ENCODE data around the gene MOV10. TPM values are rescaled to one million over a fixed set of nuclear protein-coding genes. Genes with fewer than 3 reads are reported as not detected.

The MOV10 gene
- total and polyA plus RNA-seq, 2 of the 13 experiments (the other 11 are each of a cell fraction or from before 2014, with no cell fraction given): 56.4 to 58.2 TPM

DNA sequence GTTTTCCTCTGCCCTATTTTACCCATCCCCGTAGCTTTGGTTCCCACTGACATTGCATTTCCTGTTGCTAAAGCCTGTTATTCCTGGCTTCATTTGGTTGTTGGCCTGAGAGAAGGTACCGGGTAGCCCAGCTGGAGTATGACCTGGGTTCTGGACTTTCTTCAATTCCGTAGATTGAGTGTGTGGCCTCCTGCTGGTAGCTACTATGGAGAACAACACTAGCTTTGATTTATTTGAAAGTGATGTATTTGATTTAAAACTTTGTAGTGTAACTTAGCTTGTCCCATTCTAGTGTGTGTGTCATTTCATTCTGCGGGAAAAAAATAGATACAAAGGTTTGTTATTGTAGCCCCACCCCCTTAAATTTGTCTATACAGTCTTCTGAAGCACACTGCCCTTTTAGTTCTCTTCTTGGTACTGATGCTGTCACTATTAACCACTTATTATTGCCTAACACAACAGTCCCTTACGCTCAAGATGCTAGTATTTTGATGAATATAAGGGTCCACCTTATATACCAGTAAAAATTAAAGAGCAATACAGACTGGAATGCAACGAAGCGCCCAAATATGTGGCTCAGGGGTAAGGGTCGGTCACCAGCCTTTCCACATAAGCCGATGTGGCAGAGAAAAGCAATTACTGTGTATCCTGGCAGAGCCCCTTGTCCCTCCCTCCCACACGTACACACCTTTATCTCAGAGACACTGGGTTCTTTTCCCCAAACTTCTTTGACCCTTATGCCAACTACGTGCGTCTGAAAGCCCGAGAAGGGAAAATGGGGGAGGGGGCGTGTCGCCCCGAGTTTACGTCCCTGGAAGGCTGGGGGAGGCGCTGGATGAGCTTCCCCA lies 643 bp upstream of the MOV10 start (continued):
- TF ChIP-seq, protein P1, sequence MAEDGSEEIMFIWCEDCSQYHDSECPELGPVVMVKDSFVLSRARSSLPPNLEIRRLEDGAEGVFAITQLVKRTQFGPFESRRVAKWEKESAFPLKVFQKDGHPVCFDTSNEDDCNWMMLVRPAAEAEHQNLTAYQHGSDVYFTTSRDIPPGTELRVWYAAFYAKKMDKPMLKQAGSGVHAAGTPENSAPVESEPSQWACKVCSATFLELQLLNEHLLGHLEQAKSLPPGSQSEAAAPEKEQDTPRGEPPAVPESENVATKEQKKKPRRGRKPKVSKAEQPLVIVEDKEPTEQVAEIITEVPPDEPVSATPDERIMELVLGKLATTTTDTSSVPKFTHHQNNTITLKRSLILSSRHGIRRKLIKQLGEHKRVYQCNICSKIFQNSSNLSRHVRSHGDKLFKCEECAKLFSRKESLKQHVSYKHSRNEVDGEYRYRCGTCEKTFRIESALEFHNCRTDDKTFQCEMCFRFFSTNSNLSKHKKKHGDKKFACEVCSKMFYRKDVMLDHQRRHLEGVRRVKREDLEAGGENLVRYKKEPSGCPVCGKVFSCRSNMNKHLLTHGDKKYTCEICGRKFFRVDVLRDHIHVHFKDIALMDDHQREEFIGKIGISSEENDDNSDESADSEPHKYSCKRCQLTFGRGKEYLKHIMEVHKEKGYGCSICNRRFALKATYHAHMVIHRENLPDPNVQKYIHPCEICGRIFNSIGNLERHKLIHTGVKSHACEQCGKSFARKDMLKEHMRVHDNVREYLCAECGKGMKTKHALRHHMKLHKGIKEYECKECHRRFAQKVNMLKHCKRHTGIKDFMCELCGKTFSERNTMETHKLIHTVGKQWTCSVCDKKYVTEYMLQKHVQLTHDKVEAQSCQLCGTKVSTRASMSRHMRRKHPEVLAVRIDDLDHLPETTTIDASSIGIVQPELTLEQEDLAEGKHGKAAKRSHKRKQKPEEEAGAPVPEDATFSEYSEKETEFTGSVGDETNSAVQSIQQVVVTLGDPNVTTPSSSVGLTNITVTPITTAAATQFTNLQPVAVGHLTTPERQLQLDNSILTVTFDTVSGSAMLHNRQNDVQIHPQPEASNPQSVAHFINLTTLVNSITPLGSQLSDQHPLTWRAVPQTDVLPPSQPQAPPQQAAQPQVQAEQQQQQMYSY (CRISPR knock-in tag; IDR thresholded peaks at IDR 0.05): peak; percentile 68
- TF ChIP-seq STAG1 (CRISPR knock-in tag; IDR thresholded peaks at IDR 0.05) (peak; percentile 37), ZNF333 (CRISPR knock-in tag; IDR thresholded peaks at IDR 0.05; ENCODE audit: borderline replicate concordance) (0 out of 2 replicates have a peak, but pooled peaks have one; percentile 16), GFI1 (CRISPR knock-in tag; IDR thresholded peaks at IDR 0.05; ENCODE audit: borderline replicate concordance) (peak; percentile 60; the same call in 1 of the 2 replicates), ZNF652 (CRISPR knock-in tag; IDR thresholded peaks at IDR 0.05; ENCODE audit: borderline replicate concordance, low read depth) (no peak), ZNF432 (CRISPR knock-in tag; IDR thresholded peaks at IDR 0.05; ENCODE audit: borderline replicate concordance) (no peak), ZC3H13 (CRISPR knock-in tag; IDR thresholded peaks at IDR 0.05) (0 out of 2 replicates have a peak, but pooled peaks have one; percentile 21), KDM3A (CRISPR knock-in tag; IDR thresholded peaks at IDR 0.05; ENCODE audit: low read depth) (0 out of 2 replicates have a peak, but pooled peaks have one; percentile 46), KLF9 (CRISPR knock-in tag; IDR thresholded peaks at IDR 0.05; ENCODE audit: low read depth) (peak; percentile 72; the same call in 1 of the 2 replicates), THYN1 (CRISPR knock-in tag; IDR thresholded peaks at IDR 0.05; ENCODE audit: borderline replicate concordance, low read depth) (0 out of 2 replicates have a peak, but pooled peaks have one; percentile 26), ZNF12 (CRISPR knock-in tag; IDR thresholded peaks at IDR 0.05) (0 out of 2 replicates have a peak, but pooled peaks have one; percentile 9), ZNF367 (CRISPR knock-in tag; IDR thresholded peaks at IDR 0.05; ENCODE audit: borderline replicate concordance) (no peak), ARID3A (IDR thresholded peaks at IDR 0.05; ENCODE audit: low read depth, low read length) (0 out of 2 replicates have a peak, but pooled peaks have one; percentile 31), ZNF317 (CRISPR knock-in tag; IDR thresholded peaks at IDR 0.05) (0 out of 2 replicates have a peak, but pooled peaks have one; percentile 52), ZNF101 (CRISPR knock-in tag; IDR thresholded peaks at IDR 0.05; ENCODE audit: borderline replicate concordance, low read depth) (no peak), SNAI1 (CRISPR knock-in tag; IDR thresholded peaks at IDR 0.05; ENCODE audit: borderline replicate concordance) (no peak), MIER3 (CRISPR knock-in tag; IDR thresholded peaks at IDR 0.05; ENCODE audit: borderline replicate concordance) (no peak), ETV5 (CRISPR knock-in tag; IDR thresholded peaks at IDR 0.05; ENCODE audit: borderline replicate concordance) (0 out of 2 replicates have a peak, but pooled peaks have one; percentile 11), TEAD3 (CRISPR knock-in tag; optimal IDR thresholded peaks at IDR 0.05; ENCODE audit: borderline replicate concordance) (peak; percentile 45)
- TF ChIP-seq, protein P2, sequence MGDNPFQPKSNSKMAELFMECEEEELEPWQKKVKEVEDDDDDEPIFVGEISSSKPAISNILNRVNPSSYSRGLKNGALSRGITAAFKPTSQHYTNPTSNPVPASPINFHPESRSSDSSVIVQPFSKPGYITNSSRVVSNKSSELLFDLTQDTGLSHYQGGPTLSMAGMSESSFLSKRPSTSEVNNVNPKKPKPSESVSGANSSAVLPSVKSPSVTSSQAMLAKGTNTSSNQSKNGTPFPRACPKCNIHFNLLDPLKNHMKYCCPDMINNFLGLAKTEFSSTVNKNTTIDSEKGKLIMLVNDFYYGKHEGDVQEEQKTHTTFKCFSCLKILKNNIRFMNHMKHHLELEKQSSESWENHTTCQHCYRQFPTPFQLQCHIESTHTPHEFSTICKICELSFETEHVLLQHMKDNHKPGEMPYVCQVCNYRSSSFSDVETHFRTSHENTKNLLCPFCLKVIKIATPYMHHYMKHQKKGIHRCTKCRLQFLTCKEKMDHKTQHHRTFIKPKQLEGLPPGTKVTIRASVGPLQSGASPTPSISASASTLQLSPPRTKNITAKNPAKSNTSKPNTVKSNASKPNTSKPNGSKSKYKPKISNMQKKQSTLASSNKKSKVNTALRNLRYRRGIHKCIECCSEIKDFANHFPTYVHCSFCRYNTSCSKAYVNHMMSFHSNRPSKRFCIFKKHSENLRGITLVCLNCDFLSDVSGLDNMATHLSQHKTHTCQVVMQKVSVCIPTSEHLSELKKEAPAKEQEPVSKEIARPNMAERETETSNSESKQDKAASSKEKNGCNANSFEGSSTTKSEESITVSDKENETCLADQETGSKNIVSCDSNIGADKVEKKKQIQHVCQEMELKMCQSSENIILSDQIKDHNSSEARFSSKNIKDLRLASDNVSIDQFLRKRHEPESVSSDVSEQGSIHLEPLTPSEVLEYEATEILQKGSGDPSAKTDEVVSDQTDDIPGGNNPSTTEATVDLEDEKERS (CRISPR knock-in tag; IDR thresholded peaks at IDR 0.05): peak; percentile 43; the same call in 1 of the 2 replicates
